Stimulated activated naive B cell treated with anti-CD40 and anti-IgM and Interleukin-4, amounts not matched to agents 10 μg/mL and 1 μg/mL and 100 μg/mL, for 72 hours (primary cell): ENCODE results near the gene SORBS2.
A peak's percentile ranks its signal among the peaks of the same experiment; 100 is the strongest.
"Not testable (repeated sequence)": the region's sequence is repeated elsewhere in the genome, so short reads cannot be mapped to it uniquely, and the experiment has no call there.

Experiments used
- ATAC-seq, 2 donors: fragments of 150-1000 bp; cut with Tn5 transposase; replicated peaks; 2 replicates each; pipeline ENCODE4 v1.10.0; 2021; ENCODE audit warnings: moderate library complexity in 1 of 2
- DNase-seq: peaks from one replicate; pipeline ENCODE4 v3.0.0; 2021
- H3K27ac Mint-ChIP-seq: one replicate; pipeline ENCODE4 v1.8.0; 2022; ENCODE audit warnings: mild to moderate bottlenecking, mixed read lengths
- H3K27me3 Mint-ChIP-seq, 2 donors: one replicate each; pipeline ENCODE4 v1.8.0; 2022; ENCODE audit warnings: mixed read lengths in 2 of 2
- H3K36me3 Mint-ChIP-seq, 2 donors: one replicate each; pipeline ENCODE4 v1.8.0; 2022; ENCODE audit warnings: mixed read lengths in 2 of 2, mild to moderate bottlenecking in 1 of 2
- H3K4me1 Mint-ChIP-seq, 2 donors: one replicate each; pipeline ENCODE4 v1.8.0; 2022; ENCODE audit warnings: mixed read lengths in 2 of 2, mild to moderate bottlenecking in 1 of 2
- H3K4me3 Mint-ChIP-seq, 2 donors: one replicate each; pipeline ENCODE4 v1.8.0; 2022; ENCODE audit warnings: mild to moderate bottlenecking in 2 of 2, mixed read lengths in 2 of 2, moderate library complexity in 1 of 2
- H3K9me3 Mint-ChIP-seq, 2 donors: one replicate each; pipeline ENCODE4 v1.8.0; 2022; ENCODE audit warnings: mixed read lengths in 2 of 2, mild to moderate bottlenecking in 1 of 2

SORBS2 gene

DNA sequence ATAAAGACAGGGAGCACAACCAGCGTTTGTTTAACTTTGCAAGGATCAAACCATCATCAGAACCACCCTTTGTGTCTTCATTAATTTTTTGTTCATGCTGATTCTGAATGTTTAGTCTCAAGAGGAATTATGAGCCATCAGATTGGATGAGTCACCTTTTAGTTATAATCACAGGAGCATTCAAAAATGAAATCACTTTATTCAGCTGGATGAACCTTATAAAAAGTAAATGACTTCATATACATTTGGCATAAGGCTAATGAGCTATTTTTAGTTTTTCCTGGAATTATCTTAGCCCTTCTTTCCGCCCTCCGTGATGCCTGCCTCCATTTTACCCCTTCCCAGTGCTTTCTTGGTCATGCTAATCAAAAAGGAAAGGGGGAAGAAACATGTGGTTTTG, 103.6 kb downstream of the SORBS2 start:
- ATAC-seq, result no peak
- no peak overlapping the region for H3K27ac Mint-ChIP-seq
- DNase-seq, result no peak
- peaks cover 0 to 7% of the 10 kb centered on the region in 2 donors for H3K9me3 Mint-ChIP-seq
- peaks cover 0 to 8% of the 10 kb centered on the region in 2 donors for H3K4me1 Mint-ChIP-seq
- H3K36me3 Mint-ChIP-seq, result no peaks in the 10 kb centered on the region
- no peak overlapping the region for H3K4me3 Mint-ChIP-seq
- H3K27me3 Mint-ChIP-seq, result peaks cover 23 to 34% of the 10 kb centered on the region in 2 donors

DNA sequence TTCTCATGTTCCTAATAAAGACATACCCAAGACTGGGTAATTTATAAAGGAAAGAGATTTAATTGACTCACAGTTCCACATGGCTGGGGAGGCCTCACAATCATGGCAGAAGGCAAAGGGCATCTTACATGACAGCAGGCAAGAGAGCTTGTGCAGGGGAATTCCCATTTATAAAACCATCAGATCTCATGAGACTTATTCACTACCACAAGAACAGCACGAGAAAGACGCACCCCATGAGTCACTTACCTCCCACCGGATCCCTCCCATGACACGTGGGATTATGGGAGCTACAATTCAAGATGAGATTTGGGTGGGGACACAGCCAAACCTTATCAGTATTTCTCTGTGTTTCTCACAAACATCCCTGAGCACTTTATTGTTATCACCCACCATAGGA, 104.4 kb downstream of the SORBS2 start:
- H3K9me3 Mint-ChIP-seq, H3K4me1 Mint-ChIP-seq, H3K4me3 Mint-ChIP-seq, H3K36me3 Mint-ChIP-seq, H3K27ac Mint-ChIP-seq: not testable (repeated sequence)
- DNase-seq, result peak; percentile 12
- H3K27me3 Mint-ChIP-seq, result peaks cover 15 to 26% of the 10 kb centered on the region in 2 donors
- ATAC-seq, result peak; percentile 74 to 80

DNA sequence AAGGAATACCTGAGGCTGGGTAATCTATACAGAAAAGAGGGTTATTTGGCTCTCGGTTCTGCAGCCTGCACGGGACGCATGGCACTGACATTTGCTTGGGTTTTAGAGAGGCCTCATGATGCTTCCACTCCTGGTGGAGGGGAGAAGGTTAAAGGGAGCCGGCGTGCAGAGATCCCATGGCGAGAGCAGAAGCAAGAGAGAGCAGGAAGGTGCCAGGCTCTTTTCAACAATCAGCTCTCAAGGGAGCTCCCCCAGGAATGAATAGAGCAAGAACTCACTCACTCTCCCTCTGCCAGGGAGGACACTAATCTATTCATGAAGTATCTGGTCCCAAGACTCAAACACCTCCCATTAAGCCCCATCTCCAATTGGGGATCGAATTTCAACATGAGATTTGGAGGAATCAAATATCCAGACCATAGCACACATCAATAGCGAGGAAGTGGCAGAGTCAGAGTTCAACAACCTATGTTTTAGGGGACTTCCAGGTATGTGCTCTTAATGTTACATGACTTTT, 109.8 kb downstream of the SORBS2 start:
- Mint-ChIP-seq H3K4me1 (no peaks in the 10 kb centered on the region), H3K4me3 (no peak overlapping the region)

DNA sequence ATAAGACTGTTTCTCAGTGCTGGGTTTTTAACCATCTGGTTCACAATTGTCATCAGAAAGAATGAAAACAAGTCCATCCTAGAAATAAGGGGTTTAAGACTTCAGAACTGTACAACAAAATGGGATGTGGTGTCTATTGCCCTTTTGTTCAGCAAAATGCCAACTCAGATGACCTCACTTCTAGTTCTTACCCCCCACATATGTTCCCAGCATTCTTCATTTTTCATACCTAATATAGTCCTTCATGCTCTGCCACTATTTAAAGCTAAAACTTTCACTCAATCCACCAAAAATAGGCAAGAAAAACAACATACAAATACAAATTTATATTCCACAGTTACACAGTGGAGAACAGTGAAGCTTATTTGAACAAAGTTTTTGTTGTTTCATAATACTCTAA, 111.4 kb downstream of the SORBS2 start:
- Mint-ChIP-seq H3K36me3 (no peaks in the 10 kb centered on the region), H3K4me1 (no peaks in the 10 kb centered on the region), H3K4me3 (no peak overlapping the region), H3K9me3 (peaks cover 0 to 4% of the 10 kb centered on the region in 2 donors), H3K27me3 (peaks cover 5% of the 10 kb centered on the region in 2 donors), H3K27ac (no peak overlapping the region)
- ATAC-seq, result no peak
- DNase-seq, result no peak

More for the DNA sequence above, 109.8 kb downstream of the SORBS2 start:
- no peak overlapping the region for H3K27ac Mint-ChIP-seq
- H3K36me3 Mint-ChIP-seq, result no peaks in the 10 kb centered on the region
- ATAC-seq (no peak), DNase-seq (no peak)
- H3K27me3 Mint-ChIP-seq, result peaks cover 5% of the 10 kb centered on the region in 2 donors
- H3K9me3 Mint-ChIP-seq, result peaks cover 0 to 9% of the 10 kb centered on the region in 2 donors

DNA sequence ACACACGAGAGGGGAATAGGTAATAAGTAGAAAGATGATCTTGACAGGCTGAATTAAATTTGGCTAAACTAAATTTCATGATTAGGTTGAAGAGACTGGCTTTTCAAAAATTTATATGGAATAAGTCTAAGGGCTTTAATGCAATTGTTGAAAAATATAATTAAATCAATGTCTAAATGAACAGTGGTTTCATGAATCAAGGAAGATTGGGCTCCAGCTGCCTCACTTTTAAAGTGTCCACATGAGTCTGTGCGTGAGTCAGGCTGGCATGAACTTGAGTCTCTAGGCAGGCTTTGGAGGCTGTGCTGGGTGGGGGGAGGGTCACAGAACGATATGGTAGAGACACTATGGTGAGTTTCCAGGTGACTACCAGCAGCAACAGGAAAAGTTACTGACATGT, 111.9 kb downstream of the SORBS2 start:
- H3K9me3 Mint-ChIP-seq, result peaks cover 0 to 4% of the 10 kb centered on the region in 2 donors
- ATAC-seq, result no peak
- no peak for DNase-seq
- no peaks in the 10 kb centered on the region for H3K4me1 Mint-ChIP-seq
- H3K27ac Mint-ChIP-seq, result no peak overlapping the region
- no peak overlapping the region for H3K4me3 Mint-ChIP-seq
- H3K36me3 Mint-ChIP-seq, result no peaks in the 10 kb centered on the region
- H3K27me3 Mint-ChIP-seq, result peaks cover 5% of the 10 kb centered on the region in 2 donors

DNA sequence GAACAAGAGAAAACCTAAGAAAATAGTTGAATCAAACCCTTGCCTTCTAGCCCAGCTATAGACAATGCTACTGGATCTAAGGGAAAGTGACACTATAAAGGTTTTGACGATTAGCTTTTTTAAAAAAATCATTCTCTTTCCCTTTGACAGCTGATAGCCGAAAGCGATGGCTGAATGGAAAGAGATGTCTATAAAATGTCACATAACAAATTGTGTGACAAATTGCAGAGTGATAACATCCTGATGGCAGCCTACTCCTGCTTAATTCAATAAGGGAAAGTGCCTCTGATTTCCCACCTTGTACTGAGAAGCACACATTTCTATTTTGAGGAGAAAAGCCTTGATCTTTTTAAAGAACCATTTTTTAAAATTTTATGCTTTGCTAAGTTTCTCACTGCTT, 114.5 kb downstream of the SORBS2 start:
- no peak for ATAC-seq
- H3K36me3 Mint-ChIP-seq, result no peaks in the 10 kb centered on the region
- H3K27me3 Mint-ChIP-seq, result peaks cover 7 to 10% of the 10 kb centered on the region in 2 donors
- no peak overlapping the region for H3K27ac Mint-ChIP-seq
- no peak for DNase-seq
- no peaks in the 10 kb centered on the region for H3K4me1 Mint-ChIP-seq
- peaks cover 0 to 1% of the 10 kb centered on the region in 2 donors for H3K9me3 Mint-ChIP-seq
- no peak overlapping the region for H3K4me3 Mint-ChIP-seq

DNA sequence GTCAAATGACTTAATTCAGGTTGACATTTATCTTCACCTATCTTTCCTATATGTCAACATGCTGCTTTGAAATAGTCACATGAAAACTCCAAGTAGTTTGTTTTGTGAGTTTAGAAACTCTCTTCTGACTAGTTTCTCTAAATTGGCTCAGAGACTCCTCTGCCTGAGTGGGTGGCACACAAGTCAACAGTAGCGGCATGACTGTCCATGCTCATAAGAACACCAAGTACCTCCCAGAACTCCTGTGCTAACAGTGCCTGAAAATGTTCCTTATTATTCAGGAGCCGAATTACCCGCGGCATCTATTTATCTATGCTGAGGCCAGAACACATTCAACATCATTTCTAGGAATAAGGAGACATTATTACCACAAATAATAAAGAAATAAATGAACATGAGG, 116.3 kb downstream of the SORBS2 start:
- no peak for ATAC-seq
- Mint-ChIP-seq H3K9me3 (peaks cover 0 to 1% of the 10 kb centered on the region in 2 donors), H3K27ac (no peak overlapping the region), H3K4me1 (no peaks in the 10 kb centered on the region), H3K4me3 (no peak overlapping the region), H3K36me3 (no peaks in the 10 kb centered on the region), H3K27me3 (peaks cover 5 to 7% of the 10 kb centered on the region in 2 donors)
- DNase-seq, result no peak

DNA sequence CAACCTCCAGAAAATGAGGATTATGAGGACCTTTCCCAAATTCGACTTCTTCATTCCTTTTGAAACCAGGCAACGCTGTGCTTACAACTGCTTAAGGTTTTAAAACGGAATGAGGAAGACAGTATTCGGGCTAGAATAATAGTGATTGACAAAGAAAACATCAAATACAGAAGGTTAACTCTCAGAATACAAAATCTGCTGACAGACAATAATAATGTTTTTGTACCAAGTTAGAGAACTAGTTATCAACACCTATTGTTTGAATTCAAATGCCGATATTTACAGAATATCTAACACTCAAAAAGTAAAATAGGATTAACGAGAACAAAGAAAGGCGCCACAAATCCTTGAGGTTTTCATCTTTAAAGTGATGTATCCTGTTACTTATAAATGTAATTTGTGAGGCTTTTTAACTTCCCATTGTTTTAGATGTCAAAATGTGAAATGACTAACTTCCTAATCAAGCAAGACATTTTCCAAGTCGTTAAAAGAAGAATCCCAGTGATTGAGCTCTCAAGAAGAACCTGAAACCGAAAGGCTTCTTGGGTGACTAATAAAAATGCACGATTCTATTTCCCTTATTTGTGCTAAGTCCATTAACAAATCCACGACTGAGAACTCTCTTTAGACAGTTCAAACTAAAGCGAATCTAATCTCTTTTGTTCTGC, 118.3 kb downstream of the SORBS2 start:
- Mint-ChIP-seq H3K36me3 (no peaks in the 10 kb centered on the region), H3K4me1 (no peaks in the 10 kb centered on the region), H3K27ac (no peak overlapping the region), H3K27me3 (peaks cover 5 to 7% of the 10 kb centered on the region in 2 donors), H3K9me3 (peaks cover 0 to 1% of the 10 kb centered on the region in 2 donors), H3K4me3 (no peak overlapping the region)
- ATAC-seq (no peak), DNase-seq (no peak)

DNA sequence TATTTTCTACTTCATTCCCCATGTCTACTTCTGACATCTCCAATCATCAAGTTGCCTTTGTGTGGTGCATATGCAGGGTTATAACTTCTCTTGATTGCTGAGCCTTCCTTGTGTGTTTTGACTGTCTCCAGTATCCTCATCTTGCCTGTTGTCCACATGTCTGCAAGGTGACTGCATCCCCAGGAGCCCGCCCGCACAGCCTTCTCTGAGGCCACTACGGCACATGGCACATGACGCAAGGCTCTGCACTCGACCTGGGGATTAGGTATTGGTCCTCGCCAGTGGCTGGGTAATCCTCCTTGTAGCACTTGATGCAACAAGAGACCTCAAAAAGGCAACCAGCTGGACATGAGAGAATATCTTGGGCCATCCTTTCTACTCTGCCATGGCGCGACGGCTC, 122.6 kb downstream of the SORBS2 start:
- no peak overlapping the region for H3K4me3 Mint-ChIP-seq
- H3K36me3 Mint-ChIP-seq, result no peaks in the 10 kb centered on the region
- H3K27me3 Mint-ChIP-seq, result peaks cover 5 to 7% of the 10 kb centered on the region in 2 donors
- ATAC-seq, result no peak
- no peak for DNase-seq
- H3K27ac Mint-ChIP-seq, result peak overlapping the region; percentile 0
- H3K4me1 Mint-ChIP-seq, result no peaks in the 10 kb centered on the region
- H3K9me3 Mint-ChIP-seq, result no peaks in the 10 kb centered on the region

DNA sequence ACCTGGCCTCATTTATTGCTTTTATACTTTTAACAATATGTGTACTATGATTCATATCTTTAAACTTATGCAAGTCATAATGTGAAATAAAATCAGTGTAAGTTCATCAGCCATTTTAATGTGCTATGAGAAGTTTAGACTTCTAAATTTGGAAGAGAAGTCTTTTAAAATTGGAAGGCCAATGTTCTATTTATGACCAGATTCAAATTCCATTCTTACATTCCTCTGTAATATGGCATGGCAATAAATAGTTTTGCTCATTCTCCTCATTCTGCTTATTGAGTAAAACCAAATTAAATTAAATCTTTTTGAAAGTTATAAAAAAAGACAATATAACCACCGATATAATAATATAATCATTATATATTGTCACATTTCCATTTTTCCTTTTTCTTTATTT, 126.2 kb downstream of the SORBS2 start:
- Mint-ChIP-seq H3K36me3 (no peaks in the 10 kb centered on the region), H3K27me3 (peaks cover 2% of the 10 kb centered on the region in 2 donors), H3K27ac (no peak overlapping the region), H3K4me3 (no peak overlapping the region), H3K9me3 (no peaks in the 10 kb centered on the region), H3K4me1 (no peaks in the 10 kb centered on the region)
- DNase-seq (no peak), ATAC-seq (no peak)

DNA sequence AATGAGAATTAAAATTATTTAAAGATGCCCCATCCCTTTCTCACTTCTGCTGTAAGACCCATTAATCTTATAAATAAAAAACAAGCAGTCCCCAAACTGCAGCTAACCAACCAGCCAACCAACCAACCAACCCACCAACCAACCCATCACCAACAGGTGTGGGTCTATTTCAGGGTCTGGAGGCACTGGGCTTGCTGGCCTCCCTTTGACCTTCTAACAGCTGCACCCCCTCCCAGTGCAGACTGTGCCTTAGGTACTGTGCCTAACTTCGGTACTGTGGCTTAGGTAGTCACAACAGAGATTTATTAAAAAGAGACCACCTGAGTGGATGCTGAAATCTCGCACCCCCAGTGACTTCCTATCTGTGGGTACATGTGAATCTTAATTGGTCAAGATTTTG, 128.1 kb downstream of the SORBS2 start:
- Mint-ChIP-seq H3K27me3 (peaks cover 9 to 10% of the 10 kb centered on the region in 2 donors), H3K36me3 (no peaks in the 10 kb centered on the region), H3K4me3 (no peak overlapping the region), H3K27ac (no peak overlapping the region), H3K9me3 (no peaks in the 10 kb centered on the region), H3K4me1 (no peaks in the 10 kb centered on the region)
- DNase-seq (no peak), ATAC-seq (no peak)

DNA sequence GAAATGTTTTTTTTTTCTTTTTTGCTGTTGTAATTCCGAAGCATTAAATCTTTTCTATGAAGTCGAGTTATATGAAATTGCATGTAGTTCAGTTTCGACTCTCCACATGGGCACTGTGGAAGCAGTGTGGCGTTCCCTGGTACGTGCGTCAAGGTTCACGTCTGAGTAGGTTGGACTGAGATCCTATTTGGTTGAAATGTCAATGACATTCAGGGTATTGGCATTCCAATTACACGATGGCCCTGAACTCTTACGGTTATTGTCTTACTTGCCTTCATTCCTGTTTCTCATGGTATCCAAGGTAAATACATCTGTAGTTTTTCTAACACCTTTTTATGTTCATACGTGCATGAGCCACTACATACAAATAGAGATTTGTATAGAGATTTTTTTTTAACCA, 128.8 kb downstream of the SORBS2 start:
- Mint-ChIP-seq H3K4me1 (no peaks in the 10 kb centered on the region), H3K27ac (no peak overlapping the region)
- no peak for ATAC-seq

DNA sequence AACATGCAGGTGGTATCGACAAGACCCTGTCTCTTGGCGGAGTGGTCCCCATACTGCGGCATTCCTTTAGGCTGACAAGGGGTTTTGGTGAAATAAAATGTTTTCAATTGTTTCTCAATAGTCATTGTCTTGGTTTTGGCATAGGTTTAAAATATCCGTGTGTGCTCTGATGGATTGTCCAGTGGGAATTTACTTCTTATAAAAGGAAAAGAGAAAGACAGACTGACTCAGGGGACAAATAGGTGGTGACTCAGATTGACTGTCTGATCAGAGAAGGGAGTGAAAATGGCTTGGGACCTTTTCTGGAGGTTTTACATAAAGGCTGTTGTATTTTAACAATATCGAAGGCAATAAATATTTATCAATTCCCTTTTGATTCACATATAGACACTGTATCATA, 129.8 kb downstream of the SORBS2 start:
- no peak overlapping the region for H3K27ac Mint-ChIP-seq
- no peaks in the 10 kb centered on the region for H3K4me1 Mint-ChIP-seq
- no peaks in the 10 kb centered on the region for H3K36me3 Mint-ChIP-seq
- H3K9me3 Mint-ChIP-seq, result peaks cover 0 to 2% of the 10 kb centered on the region in 2 donors
- H3K4me3 Mint-ChIP-seq, result no peak overlapping the region
- peaks cover 9 to 10% of the 10 kb centered on the region in 2 donors for H3K27me3 Mint-ChIP-seq
- no peak for ATAC-seq
- no peak for DNase-seq

More for the DNA sequence above, 128.8 kb downstream of the SORBS2 start:
- DNase-seq, result no peak
- Mint-ChIP-seq H3K27me3 (peaks cover 9 to 10% of the 10 kb centered on the region in 2 donors), H3K9me3 (no peaks in the 10 kb centered on the region), H3K4me3 (no peak overlapping the region), H3K36me3 (no peaks in the 10 kb centered on the region)

DNA sequence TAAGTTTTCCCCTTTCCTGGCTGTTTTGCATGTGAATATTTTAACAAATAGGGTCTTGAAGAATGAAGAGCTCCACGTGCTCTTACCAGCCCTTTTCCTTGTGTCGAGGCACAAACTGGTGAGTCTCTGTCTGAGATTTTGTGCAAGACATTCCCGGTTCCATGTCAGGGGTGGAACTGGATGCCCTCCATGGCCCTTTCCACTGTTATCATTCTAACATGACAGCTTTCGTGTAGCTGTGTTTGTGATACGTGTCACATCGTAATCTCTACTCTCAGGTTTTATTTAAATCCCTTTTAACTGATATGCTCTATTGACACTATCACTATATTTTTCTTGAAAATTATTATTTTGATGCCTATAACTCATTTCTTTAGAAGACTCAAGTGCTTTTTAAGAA, 130.4 kb downstream of the SORBS2 start:
- peaks cover 9 to 10% of the 10 kb centered on the region in 2 donors for H3K27me3 Mint-ChIP-seq
- H3K36me3 Mint-ChIP-seq, result no peaks in the 10 kb centered on the region
- no peak for DNase-seq
- H3K4me3 Mint-ChIP-seq, result no peak overlapping the region
- peaks cover 0 to 3% of the 10 kb centered on the region in 2 donors for H3K9me3 Mint-ChIP-seq
- no peaks in the 10 kb centered on the region for H3K4me1 Mint-ChIP-seq
- no peak overlapping the region for H3K27ac Mint-ChIP-seq
- no peak for ATAC-seq

DNA sequence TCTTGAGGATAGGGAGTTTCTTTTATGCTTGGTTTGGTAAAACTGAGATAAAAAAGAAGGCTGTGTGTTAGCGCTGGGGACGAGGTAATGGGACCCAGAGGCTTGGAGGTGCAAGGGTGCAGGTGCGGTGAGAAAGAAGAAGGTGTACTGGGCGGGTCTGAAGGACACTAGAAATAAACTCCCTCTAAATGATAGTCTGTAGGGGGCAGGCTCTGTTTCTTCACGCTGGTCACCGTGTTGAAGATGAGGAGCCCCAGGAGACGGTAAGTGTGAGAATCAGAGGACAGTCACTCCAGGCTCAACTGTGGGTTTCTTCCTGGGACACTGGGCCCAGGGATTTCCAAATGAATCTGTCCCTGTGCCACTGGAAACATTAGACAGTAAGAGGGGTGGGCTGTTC, 131.4 kb downstream of the SORBS2 start:
- Mint-ChIP-seq H3K4me1 (no peaks in the 10 kb centered on the region), H3K9me3 (peaks cover 0 to 3% of the 10 kb centered on the region in 2 donors), H3K36me3 (no peaks in the 10 kb centered on the region), H3K4me3 (no peak overlapping the region), H3K27ac (no peak overlapping the region), H3K27me3 (peaks cover 9 to 10% of the 10 kb centered on the region in 2 donors)
- ATAC-seq, result no peak
- DNase-seq, result no peak
